A673 (cell line): ENCODE data around the gene NOX4. TPM values are rescaled to one million over a fixed set of nuclear protein-coding genes. Genes with fewer than 3 reads are reported as not detected.
"Not testable (repeated sequence)": the region's sequence is repeated elsewhere in the genome, so short reads cannot be mapped to it uniquely, and the experiment has no call there.

ENCODE experiments used
- BruUV-seq: library from RNA; stranded (reverse); fragments of 400-500 nt; replicated peaks from 2 replicates; lab custom pipeline; 2021; lab: Mats Ljungman, UMichigan
- CTCF ChIA-PET: fragments of 300-600 bp; sonication (Branson Sonifier 250); formaldehyde crosslinking; loops from one replicate; lab custom pipeline; 2022; ENCODE audit warnings: antibody characterized with exemption; lab: Charles Lee
- POLR2A ChIA-PET: fragments of 300-600 bp; sonication (Branson Sonifier 250); formaldehyde crosslinking; loops from one replicate; lab custom pipeline; 2022; ENCODE audit warnings: antibody characterized with exemption; ENCODE audit not compliant: low non-redundant PET; lab: Charles Lee
- DNase-seq: peaks from one replicate; pipeline ENCODE4 v3.0.0-alpha.2; 2015; ENCODE audit warnings: low spot score
- H3K27ac ChIP-seq: fragments of 200-600 bp; sonication (generic); 2 replicates; pipeline ENCODE4 v1.5.1; 2016; ENCODE audit warnings: mixed run types, low read depth, mild to moderate bottlenecking, mixed read lengths, antibody characterized with exemption, low read length; ENCODE audit not compliant: poor library complexity, severe bottlenecking
- H3K27me3 ChIP-seq: fragments of 200-600 bp; sonication (generic); replicated peaks from 2 replicates; pipeline ENCODE4 v1.6.1; 2017; ENCODE audit warnings: mixed run types, low read depth, mild to moderate bottlenecking, mixed read lengths, antibody characterized with exemption, low read length; ENCODE audit not compliant: insufficient read depth, poor library complexity
- H3K36me3 ChIP-seq: fragments of 200-600 bp; sonication (generic); 2 replicates; pipeline ENCODE4 v1.6.1; 2016; ENCODE audit warnings: mixed run types, mild to moderate bottlenecking, mixed read lengths, antibody characterized with exemption, low read length; ENCODE audit not compliant: insufficient read depth, poor library complexity, severe bottlenecking
- H3K4me1 ChIP-seq: fragments of 200-600 bp; sonication (generic); 2 replicates; pipeline ENCODE4 v1.6.1; 2017; ENCODE audit warnings: mixed run types, mild to moderate bottlenecking, mixed read lengths, antibody characterized with exemption, low read length; ENCODE audit not compliant: insufficient read depth, poor library complexity, severe bottlenecking
- H3K4me3 ChIP-seq: fragments of 200-600 bp; sonication (generic); 2 replicates; pipeline ENCODE4 v1.5.1; 2016; ENCODE audit warnings: low read depth, mixed run types, mild to moderate bottlenecking, mixed read lengths, low read length; ENCODE audit not compliant: poor library complexity, severe bottlenecking
- H3K9me3 ChIP-seq: fragments of 200-600 bp; sonication (generic); 2 replicates; pipeline ENCODE4 v1.6.1; 2016; ENCODE audit warnings: mixed run types, low read depth, mild to moderate bottlenecking, mixed read lengths, antibody characterized with exemption, low read length; ENCODE audit not compliant: poor library complexity, severe bottlenecking
- EZH2 ChIP-seq: fragments of 200-600 bp; sonication (generic); IDR thresholded peaks from 2 replicates; pipeline ENCODE4 v1.6.1; 2017; ENCODE audit warnings: borderline replicate concordance, low read depth, mild to moderate bottlenecking, mixed read lengths, antibody characterized with exemption, low read length; ENCODE audit not compliant: poor library complexity, severe bottlenecking
- intact Hi-C: fragments of 100-400 bp; cut with micrococcal nuclease; formaldehyde crosslinking; loops from one replicate; pipeline ENCODE4 v1.10.0; 2022; ENCODE audit not compliant: unreplicated experiment
- total RNA-seq: library from RNA; stranded (reverse); gene quantifications from 2 replicates; pipeline ENCODE4 v1.2.3, GENCODE V29; 2021
- TF ChIP-seq, protein P1 (sequence below): fragments of 300-800, 200-600 bp; sonication (generic); conservative IDR thresholded peaks from 2 replicates; pipeline ENCODE4 v1.5.1; 2017; ENCODE audit warnings: low read depth, mild to moderate bottlenecking, antibody characterized with exemption, low read length, moderate library complexity, mixed read lengths

The NOX4 gene
- total RNA-seq, 1 experiment from 2014 or later: 0.19 TPM

DNA sequence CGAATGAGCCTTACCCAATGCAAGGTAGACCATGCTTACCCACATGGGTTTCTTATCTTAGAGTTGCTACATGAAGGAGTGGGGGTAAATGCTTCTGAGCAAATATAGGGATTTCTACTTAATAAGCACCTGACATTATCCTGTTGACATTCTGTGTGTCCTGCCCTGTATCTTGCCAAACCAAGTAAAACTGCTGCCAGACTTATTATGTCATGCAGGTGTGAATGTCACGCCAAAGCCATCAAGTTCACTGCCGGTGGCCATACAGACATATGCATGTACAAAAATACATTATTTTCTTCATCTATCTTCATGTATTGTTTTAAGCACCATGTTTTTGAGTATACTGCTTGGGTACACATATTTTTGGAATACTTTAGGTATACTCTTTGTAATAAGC, 70.2 kb downstream of the NOX4 start:
- no peak overlapping the region for H3K4me3 ChIP-seq
- no peak for DNase-seq
- intact Hi-C loops: no loop called here
- no peaks in the 10 kb centered on the region for H3K9me3 ChIP-seq
- no peak overlapping the region for H3K27ac ChIP-seq
- no peak for TF ChIP-seq EZH2
- TF ChIP-seq, protein P1, sequence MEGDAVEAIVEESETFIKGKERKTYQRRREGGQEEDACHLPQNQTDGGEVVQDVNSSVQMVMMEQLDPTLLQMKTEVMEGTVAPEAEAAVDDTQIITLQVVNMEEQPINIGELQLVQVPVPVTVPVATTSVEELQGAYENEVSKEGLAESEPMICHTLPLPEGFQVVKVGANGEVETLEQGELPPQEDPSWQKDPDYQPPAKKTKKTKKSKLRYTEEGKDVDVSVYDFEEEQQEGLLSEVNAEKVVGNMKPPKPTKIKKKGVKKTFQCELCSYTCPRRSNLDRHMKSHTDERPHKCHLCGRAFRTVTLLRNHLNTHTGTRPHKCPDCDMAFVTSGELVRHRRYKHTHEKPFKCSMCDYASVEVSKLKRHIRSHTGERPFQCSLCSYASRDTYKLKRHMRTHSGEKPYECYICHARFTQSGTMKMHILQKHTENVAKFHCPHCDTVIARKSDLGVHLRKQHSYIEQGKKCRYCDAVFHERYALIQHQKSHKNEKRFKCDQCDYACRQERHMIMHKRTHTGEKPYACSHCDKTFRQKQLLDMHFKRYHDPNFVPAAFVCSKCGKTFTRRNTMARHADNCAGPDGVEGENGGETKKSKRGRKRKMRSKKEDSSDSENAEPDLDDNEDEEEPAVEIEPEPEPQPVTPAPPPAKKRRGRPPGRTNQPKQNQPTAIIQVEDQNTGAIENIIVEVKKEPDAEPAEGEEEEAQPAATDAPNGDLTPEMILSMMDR: no peak
- no peaks in the 10 kb centered on the region for H3K36me3 ChIP-seq
- no TSS peak for BruUV-seq
- ChIA-PET POLR2A (no interaction called here), CTCF (no interaction called here)
- no peaks in the 10 kb centered on the region for H3K27me3 ChIP-seq
- H3K4me1 ChIP-seq: no peaks in the 10 kb centered on the region

DNA sequence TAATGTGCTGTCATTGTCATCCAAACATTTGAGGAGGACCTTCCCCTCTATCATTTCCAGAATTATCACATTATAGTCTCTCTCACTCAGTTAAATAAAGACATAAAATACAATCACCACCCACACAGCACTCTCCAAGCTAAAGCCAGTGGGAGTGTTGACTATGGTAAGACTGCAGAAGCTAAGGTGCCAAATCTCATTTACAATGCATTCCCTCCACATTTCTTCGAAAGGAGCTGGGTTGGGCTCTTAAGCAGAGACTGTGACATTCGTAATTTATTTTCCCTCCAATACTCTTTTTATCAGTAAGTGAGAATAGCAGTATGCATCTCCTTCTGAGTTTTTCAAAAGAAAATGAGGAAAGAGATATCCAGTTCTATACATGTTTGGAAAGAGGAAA, 74.2 kb downstream of the NOX4 start:
- Histone ChIP-seq H3K4me3 (no peak overlapping the region), H3K4me1 (no peaks in the 10 kb centered on the region), H3K27me3 (no peaks in the 10 kb centered on the region), H3K36me3 (no peaks in the 10 kb centered on the region), H3K27ac (no peak overlapping the region), H3K9me3 (no peaks in the 10 kb centered on the region)
- no peak for DNase-seq
- ChIA-PET POLR2A (no interaction called here), CTCF (no interaction called here)
- no TSS peak for BruUV-seq
- TF ChIP-seq EZH2: no peak
- TF ChIP-seq, protein P1: no peak
- intact Hi-C loops: no loop called here

DNA sequence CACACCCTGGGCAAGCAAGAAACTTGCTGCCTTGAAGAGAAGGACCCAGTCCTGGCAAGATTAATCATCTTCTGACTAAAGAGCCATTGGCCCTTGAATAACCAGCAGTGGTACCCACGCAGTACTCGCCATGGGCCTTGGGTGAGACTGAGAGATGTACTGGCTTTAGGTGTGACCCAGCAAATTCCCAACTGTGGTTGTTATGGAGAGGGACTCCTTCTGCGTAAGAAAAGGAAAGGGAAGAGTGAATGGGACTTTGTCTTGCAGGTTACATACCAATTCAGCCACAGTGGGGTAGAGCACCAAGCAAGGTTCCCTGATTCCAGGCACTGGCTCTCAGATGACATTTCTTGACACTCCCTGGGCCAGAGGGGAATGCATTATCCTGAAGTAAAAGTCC, 80.1 kb downstream of the NOX4 start:
- H3K27me3 ChIP-seq, H3K9me3 ChIP-seq, BruUV-seq, CTCF ChIA-PET, H3K4me1 ChIP-seq, intact Hi-C loops, H3K36me3 ChIP-seq, H3K27ac ChIP-seq, POLR2A ChIA-PET, H3K4me3 ChIP-seq, DNase-seq: not testable (repeated sequence)

DNA sequence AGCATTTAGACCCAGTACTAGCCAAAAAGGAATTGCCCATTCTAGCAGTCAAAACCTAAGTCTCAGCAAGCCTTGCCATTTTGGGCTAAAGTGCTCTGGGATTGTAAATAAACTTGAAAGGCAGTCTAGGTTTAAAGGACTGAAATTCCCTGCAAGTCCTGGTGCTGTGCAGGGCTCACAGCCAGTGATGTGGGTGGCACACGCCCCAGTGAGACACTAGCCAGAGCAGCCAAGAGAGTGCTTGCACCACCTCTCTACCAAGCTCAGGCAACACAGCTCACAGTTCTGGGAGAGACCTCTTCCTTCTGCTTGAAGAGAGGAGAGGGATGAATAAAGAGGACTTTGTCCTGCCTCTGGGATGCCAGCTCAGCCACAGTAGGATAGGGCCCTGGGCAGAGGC, 80.5 kb downstream of the NOX4 start:
- H3K4me1 ChIP-seq, H3K27ac ChIP-seq, POLR2A ChIA-PET, H3K36me3 ChIP-seq, BruUV-seq, CTCF ChIA-PET, H3K4me3 ChIP-seq, H3K9me3 ChIP-seq, intact Hi-C loops, DNase-seq, H3K27me3 ChIP-seq: not testable (repeated sequence)

DNA sequence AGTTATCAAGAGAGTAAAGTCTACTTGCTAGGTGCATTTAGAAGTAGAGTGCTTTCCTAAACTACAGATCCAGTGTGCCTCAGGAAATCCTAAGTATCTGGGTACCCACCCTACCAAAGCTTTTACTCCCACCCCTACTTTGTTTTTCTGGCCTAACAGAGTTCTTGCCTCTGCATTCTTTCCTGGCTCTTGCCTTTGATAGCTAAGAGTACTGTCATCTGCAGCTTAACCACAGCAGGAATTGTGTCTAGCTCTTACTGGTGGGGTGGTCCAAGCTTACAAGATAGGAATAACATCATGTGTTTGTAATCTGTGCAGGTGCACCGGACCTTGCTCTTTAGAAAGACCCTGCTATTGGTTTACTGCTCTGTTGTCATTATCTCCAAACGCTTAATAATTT, 82.7 kb downstream of the NOX4 start:
- POLR2A ChIA-PET, CTCF ChIA-PET, H3K9me3 ChIP-seq, H3K4me1 ChIP-seq, H3K27me3 ChIP-seq, DNase-seq, H3K36me3 ChIP-seq, BruUV-seq, H3K27ac ChIP-seq, H3K4me3 ChIP-seq: not testable (repeated sequence)
- intact Hi-C loops: loop anchor here (10.0 kb wide), 1 partner anchor 314 kb away; no protein-coding TSS in a partner anchor
